Occipital lobe (tissue), 2 donors: ENCODE results near the gene TBL3. TPM values are rescaled to one million over a fixed set of nuclear protein-coding genes. Genes with fewer than 3 reads are reported as not detected.

ENCODE experiments used
- DNase-seq: peaks from one replicate; lab custom pipeline; 2025; lab: John Stamatoyannopoulos, UW
- total RNA-seq: library from RNA; depleted of rRNA; stranded (reverse); fragments of >200 nt; gene quantifications from one replicate; pipeline ENCODE4 v1.2.3, GENCODE V29; 2014

The TBL3 gene
- total RNA-seq, 1 donor from 2014 or later = 12.0 TPM

GRCh38 chr16:1981398-1981836, 9.6 kb downstream of the TBL3 start, which contains the start of gene NOXO1:
Gene NOXO1 (minus strand): TSS chr16:1981469. CDS start chr16:1981179, 290 bp downstream.
- no peak for DNase-seq

- DNase-seq = no peak
Observed at GRCh38 chr16:1982013-1982433, 10.2 kb downstream of the TBL3 start.

- no peak for DNase-seq
Observed at GRCh38 chr16:1982991-1983543, 11.2 kb downstream of the TBL3 start.

GRCh38 chr16:1983544-1984346, 11.9 kb downstream of the TBL3 start, which contains the start of gene GFER:
Gene GFER (plus strand): TSS chr16:1984193. CDS start chr16:1984219, 26 bp downstream.
- peak; percentile 86 for DNase-seq

- DNase-seq = no peak
Observed at GRCh38 chr16:1984347-1985225, 12.7 kb downstream of the TBL3 start.

- DNase-seq = no peak
Observed at GRCh38 chr16:1985466-1986150, 13.8 kb downstream of the TBL3 start.

- DNase-seq = no peak
Observed at GRCh38 chr16:1987198-1987597, 15.3 kb downstream of the TBL3 start.

GRCh38 chr16:1989209-1990100, 17.6 kb downstream of the TBL3 start, which contains the start of gene SYNGR3:
Gene SYNGR3 (plus strand): TSS chr16:1989970. CDS start chr16:1990103, 133 bp downstream.
- DNase-seq = no peak

- DNase-seq = no peak
Observed at GRCh38 chr16:1990101-1990350, 18.2 kb downstream of the TBL3 start.

GRCh38 chr16:1990351-1991134, 18.7 kb downstream of the TBL3 start:
- no peak for DNase-seq

- no peak for DNase-seq
Observed at GRCh38 chr16:1991135-1991551, 19.3 kb downstream of the TBL3 start.

GRCh38 chr16:1991588-1991947, 19.7 kb downstream of the TBL3 start:
- DNase-seq = no peak

- DNase-seq = peak; percentile 87
Observed at GRCh38 chr16:1991948-1992703, 20.3 kb downstream of the TBL3 start.

- no peak for DNase-seq
Observed at GRCh38 chr16:1992704-1993317, 21.0 kb downstream of the TBL3 start.

- no peak for DNase-seq
Observed at GRCh38 chr16:1993731-1994131, 21.9 kb downstream of the TBL3 start.

GRCh38 chr16:1997494-1998359, 25.9 kb downstream of the TBL3 start:
- DNase-seq = no peak

- DNase-seq = no peak
Observed at GRCh38 chr16:1998360-1998835, 26.5 kb downstream of the TBL3 start.
